ENCODE results near the gene GRIPAP1. TPM values are rescaled to one million over a fixed set of nuclear protein-coding genes. Genes with fewer than 3 reads are reported as not detected.

Gene GRIPAP1
- total and polyA plus RNA-seq, 5 donors from 2014 or later: 8.3 to 126 (median 9.3) TPM

DNA sequence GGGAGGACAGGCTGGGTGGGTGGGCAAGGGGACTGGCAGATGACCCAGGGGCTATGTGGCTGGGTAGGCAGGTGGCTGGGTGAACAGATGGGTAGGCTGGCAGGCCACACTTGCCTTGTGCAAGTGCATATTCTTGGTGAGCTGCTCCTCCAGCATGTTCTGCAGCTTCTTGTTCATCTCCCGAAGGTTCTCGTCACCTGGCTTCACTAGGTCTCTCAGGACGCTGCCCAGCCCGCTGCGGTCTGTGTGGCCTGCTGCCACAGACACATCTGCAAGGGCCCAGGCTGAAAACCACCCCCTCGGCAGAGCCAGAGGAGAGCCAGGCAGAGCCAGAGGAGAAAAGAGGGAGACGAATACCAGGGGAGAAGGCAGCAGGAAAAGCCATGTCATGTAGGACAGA lies 27.0 kb downstream of the GRIPAP1 start:
- H3K27ac Mint-ChIP-seq: no peak overlapping the region
- no peaks in the 10 kb centered on the region for H3K27me3 ChIP-seq (ENCODE audit: control insufficient read depth, insufficient read depth, low read length)
- DNase-seq (no peak), ATAC-seq (ENCODE audit: low read depth in 2 of 2) (no peak)
- peaks cover 6% of the 10 kb centered on the region for H3K27me3 Mint-ChIP-seq
- peaks cover 0 to 23% (median 7%) of the 10 kb centered on the region in 4 donors for H3K4me1 Mint-ChIP-seq
- H3K9me3 Mint-ChIP-seq: peaks cover 0 to 1% (median 0%) of the 10 kb centered on the region in 7 donors
- peaks cover 22% of the 10 kb centered on the region for H3K36me3 Mint-ChIP-seq
- H3K36me3 ChIP-seq (ENCODE audit: control insufficient read depth, insufficient read depth, low read length): peaks cover 31% of the 10 kb centered on the region
- no peak overlapping the region for H3K27ac ChIP-seq (ENCODE audit: insufficient read depth, low read length, poor library complexity, severe bottlenecking)
- no peak overlapping the region for H3K4me3 Mint-ChIP-seq
- peaks cover 10% of the 10 kb centered on the region for H3K4me1 ChIP-seq (ENCODE audit: control insufficient read depth, insufficient read depth, low read length, poor library complexity, severe bottlenecking)
- H3K9me3 ChIP-seq (ENCODE audit: control insufficient read depth in 2 of 2, low read length in 2 of 2): no peaks in the 10 kb centered on the region
- H3K4me3 ChIP-seq (ENCODE audit: low read depth, low read length): no peak overlapping the region

GRCh38 chrX:48974574-48974973 lies 27.5 kb downstream of the GRIPAP1 start:
- no peaks in the 10 kb centered on the region for H3K27me3 ChIP-seq (ENCODE audit: control insufficient read depth, insufficient read depth, low read length)
- Mint-ChIP-seq H3K27ac (peak overlapping the region in 1 of 3 donors; percentile 21), H3K9me3 (peaks cover 0 to 1% (median 0%) of the 10 kb centered on the region in 7 donors), H3K27me3 (peaks cover 6% of the 10 kb centered on the region), H3K36me3 (peaks cover 22% of the 10 kb centered on the region), H3K4me1 (peaks cover 0 to 23% (median 7%) of the 10 kb centered on the region in 4 donors), H3K4me3 (peak overlapping the region in 1 of 4 donors; percentile 63)
- peaks cover 10% of the 10 kb centered on the region for H3K4me1 ChIP-seq (ENCODE audit: control insufficient read depth, insufficient read depth, low read length, poor library complexity, severe bottlenecking)
- H3K27ac ChIP-seq (ENCODE audit: insufficient read depth, low read length, poor library complexity, severe bottlenecking): no peak overlapping the region
- no peaks in the 10 kb centered on the region for H3K9me3 ChIP-seq (ENCODE audit: control insufficient read depth in 2 of 2, low read length in 2 of 2)
- ATAC-seq (ENCODE audit: low read depth in 2 of 2) (no peak), DNase-seq (no peak)
- H3K36me3 ChIP-seq (ENCODE audit: control insufficient read depth, insufficient read depth, low read length): peaks cover 27% of the 10 kb centered on the region
- H3K4me3 ChIP-seq (ENCODE audit: low read depth, low read length): no peak overlapping the region

- Histone ChIP-seq H3K9me3 (ENCODE audit: control insufficient read depth in 2 of 2, low read length in 2 of 2) (no peaks in the 10 kb centered on the region), H3K27me3 (ENCODE audit: control insufficient read depth, insufficient read depth, low read length) (no peaks in the 10 kb centered on the region), H3K36me3 (ENCODE audit: control insufficient read depth, insufficient read depth, low read length) (peaks cover 27% of the 10 kb centered on the region), H3K4me3 (ENCODE audit: low read depth, low read length) (no peak overlapping the region), H3K27ac (ENCODE audit: insufficient read depth, low read length, poor library complexity, severe bottlenecking) (no peak overlapping the region), H3K4me1 (ENCODE audit: control insufficient read depth, insufficient read depth, low read length, poor library complexity, severe bottlenecking) (peaks cover 10% of the 10 kb centered on the region)
- Mint-ChIP-seq H3K4me1 (peaks cover 0 to 23% (median 7%) of the 10 kb centered on the region in 4 donors), H3K9me3 (peaks cover 0 to 1% (median 0%) of the 10 kb centered on the region in 7 donors), H3K27me3 (peaks cover 6% of the 10 kb centered on the region), H3K27ac (no peak overlapping the region), H3K36me3 (peaks cover 22% of the 10 kb centered on the region), H3K4me3 (no peak overlapping the region)
- ATAC-seq (ENCODE audit: low read depth in 2 of 2): no peak
- DNase-seq: no peak
These were observed 28.0 kb downstream of the GRIPAP1 start for GRCh38 chrX:48974033-48974432.

GRCh38 chrX:48972220-48973164 lies 29.6 kb downstream of the GRIPAP1 start:
- Histone ChIP-seq H3K4me1 (ENCODE audit: control insufficient read depth, insufficient read depth, low read length, poor library complexity, severe bottlenecking) (peaks cover 10% of the 10 kb centered on the region), H3K9me3 (ENCODE audit: control insufficient read depth in 2 of 2, low read length in 2 of 2) (no peaks in the 10 kb centered on the region), H3K4me3 (ENCODE audit: low read depth, low read length) (no peak overlapping the region), H3K36me3 (ENCODE audit: control insufficient read depth, insufficient read depth, low read length) (peaks cover 16% of the 10 kb centered on the region), H3K27ac (ENCODE audit: insufficient read depth, low read length, poor library complexity, severe bottlenecking) (no peak overlapping the region), H3K27me3 (ENCODE audit: control insufficient read depth, insufficient read depth, low read length) (no peaks in the 10 kb centered on the region)
- DNase-seq (peak in 2 of 3 donors; percentile 21 to 46), ATAC-seq (ENCODE audit: low read depth in 2 of 2) (peak in 1 of 2 donors; percentile 46)
- no peaks in the 10 kb centered on the region for H3K9me3 Mint-ChIP-seq
- peaks cover 0 to 23% (median 7%) of the 10 kb centered on the region in 4 donors for H3K4me1 Mint-ChIP-seq
- peaks cover 6% of the 10 kb centered on the region for H3K27me3 Mint-ChIP-seq
- peaks cover 16% of the 10 kb centered on the region for H3K36me3 Mint-ChIP-seq
- no peak overlapping the region for H3K27ac Mint-ChIP-seq
- peak overlapping the region; percentile 8 to 63 (median 30) for H3K4me3 Mint-ChIP-seq

DNA sequence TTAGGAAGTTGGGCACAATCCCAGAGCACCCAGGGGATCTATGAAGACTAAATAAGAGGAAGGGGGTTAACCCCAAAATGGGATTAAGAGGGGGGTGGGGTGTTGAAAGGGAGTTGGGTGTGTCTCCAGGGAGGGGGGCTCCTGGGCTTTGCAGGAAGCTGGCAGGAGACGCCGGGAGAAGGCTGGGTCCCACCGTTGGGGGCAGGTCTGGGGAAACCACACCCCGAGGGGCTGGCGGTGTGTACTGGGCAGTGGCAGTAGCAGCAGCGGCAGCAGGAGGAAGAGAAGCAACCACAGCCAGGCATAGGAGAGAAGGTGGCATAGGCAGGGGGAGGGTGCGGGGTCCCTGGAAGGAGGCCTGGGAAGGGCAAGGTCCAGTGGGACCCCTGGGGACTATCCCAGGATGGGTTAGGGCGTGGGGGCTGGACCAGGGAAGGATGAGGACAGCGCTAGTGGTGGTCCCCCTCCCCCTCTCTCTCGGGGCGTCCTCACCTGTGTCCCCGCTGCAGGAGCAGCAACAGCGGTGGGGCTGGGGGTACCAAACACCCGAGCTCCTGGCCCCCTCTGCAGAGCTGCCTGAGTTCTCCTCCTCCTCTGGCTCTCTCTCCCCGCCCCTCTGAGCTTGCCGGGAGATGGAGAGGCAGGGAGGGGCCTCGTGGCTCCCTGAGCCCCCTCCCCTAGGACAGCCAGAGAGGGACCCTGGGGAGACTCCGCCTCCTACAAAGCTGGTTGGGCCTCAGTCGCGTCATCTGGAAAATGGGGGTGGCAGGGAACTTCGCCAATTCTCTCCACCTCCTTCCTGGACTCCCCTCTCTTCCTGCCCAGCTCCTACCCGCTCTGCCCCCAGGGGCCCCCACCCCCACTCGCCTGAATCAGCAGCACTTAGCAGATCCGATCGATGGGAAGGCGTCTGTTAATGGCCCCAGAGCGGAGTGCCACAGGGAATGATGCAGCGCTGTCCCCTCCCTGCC lies 30.5 kb downstream of the GRIPAP1 start, which contains the start of gene KCND1:
Gene KCND1 (minus strand): TSS at position 596 of the 971 bp plus-strand sequence. CDS start 1,573 bp downstream, outside the sequence.
- H3K9me3 Mint-ChIP-seq: no peaks in the 10 kb centered on the region
- Histone ChIP-seq H3K27me3 (ENCODE audit: control insufficient read depth, insufficient read depth, low read length) (no peaks in the 10 kb centered on the region), H3K36me3 (ENCODE audit: control insufficient read depth, insufficient read depth, low read length) (peaks cover 15% of the 10 kb centered on the region), H3K4me3 (ENCODE audit: low read depth, low read length) (no peak within 1 kb of the TSS), H3K9me3 (ENCODE audit: control insufficient read depth in 2 of 2, low read length in 2 of 2) (no peaks in the 10 kb centered on the region), H3K27ac (ENCODE audit: insufficient read depth, low read length, poor library complexity, severe bottlenecking) (no peak within 1 kb of the TSS), H3K4me1 (ENCODE audit: control insufficient read depth, insufficient read depth, low read length, poor library complexity, severe bottlenecking) (peaks cover 10% of the 10 kb centered on the region)
- peak; percentile 14 to 16 for ATAC-seq (ENCODE audit: low read depth in 2 of 2)
- peaks cover 0 to 23% (median 7%) of the 10 kb centered on the region in 4 donors for H3K4me1 Mint-ChIP-seq
- no peak within 1 kb of the TSS for H3K27ac Mint-ChIP-seq
- no peak for DNase-seq
- peak within 1 kb of the TSS; percentile 8 to 63 (median 49) for H3K4me3 Mint-ChIP-seq
- peaks cover 6% of the 10 kb centered on the region for H3K27me3 Mint-ChIP-seq
- H3K36me3 Mint-ChIP-seq: peaks cover 16% of the 10 kb centered on the region

DNA sequence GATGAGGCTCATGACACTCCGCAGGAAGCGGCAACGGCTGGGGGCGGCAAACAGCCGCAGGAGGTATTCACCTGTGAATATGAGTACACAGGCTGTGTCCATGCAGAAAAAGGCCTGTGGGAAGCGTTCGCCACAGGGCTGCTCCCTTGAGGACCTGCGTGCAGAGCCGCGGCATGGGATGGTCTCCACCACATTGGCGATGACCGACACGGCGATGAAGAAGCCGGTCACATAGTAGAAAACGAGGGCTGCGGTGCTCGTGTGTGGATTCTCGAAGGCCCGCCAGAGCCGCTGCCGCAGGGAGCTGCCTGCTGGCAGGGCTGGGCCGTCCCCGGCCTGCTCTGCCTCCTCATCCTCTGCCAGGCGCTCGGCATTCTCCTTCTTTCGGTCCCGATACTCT lies 32.6 kb downstream of the GRIPAP1 start:
- Histone ChIP-seq H3K9me3 (ENCODE audit: control insufficient read depth in 2 of 2, low read length in 2 of 2) (no peaks in the 10 kb centered on the region), H3K4me3 (ENCODE audit: low read depth, low read length) (no peak overlapping the region), H3K4me1 (ENCODE audit: control insufficient read depth, insufficient read depth, low read length, poor library complexity, severe bottlenecking) (peaks cover 10% of the 10 kb centered on the region), H3K27me3 (ENCODE audit: control insufficient read depth, insufficient read depth, low read length) (no peaks in the 10 kb centered on the region), H3K27ac (ENCODE audit: insufficient read depth, low read length, poor library complexity, severe bottlenecking) (no peak overlapping the region), H3K36me3 (ENCODE audit: control insufficient read depth, insufficient read depth, low read length) (peaks cover 3% of the 10 kb centered on the region)
- no peak for ATAC-seq (ENCODE audit: low read depth in 2 of 2)
- Mint-ChIP-seq H3K27ac (no peak overlapping the region), H3K9me3 (no peaks in the 10 kb centered on the region), H3K27me3 (peaks cover 6% of the 10 kb centered on the region), H3K4me1 (peaks cover 0 to 23% (median 6%) of the 10 kb centered on the region in 4 donors), H3K4me3 (no peak overlapping the region), H3K36me3 (peaks cover 6% of the 10 kb centered on the region)
- DNase-seq: no peak

DNA sequence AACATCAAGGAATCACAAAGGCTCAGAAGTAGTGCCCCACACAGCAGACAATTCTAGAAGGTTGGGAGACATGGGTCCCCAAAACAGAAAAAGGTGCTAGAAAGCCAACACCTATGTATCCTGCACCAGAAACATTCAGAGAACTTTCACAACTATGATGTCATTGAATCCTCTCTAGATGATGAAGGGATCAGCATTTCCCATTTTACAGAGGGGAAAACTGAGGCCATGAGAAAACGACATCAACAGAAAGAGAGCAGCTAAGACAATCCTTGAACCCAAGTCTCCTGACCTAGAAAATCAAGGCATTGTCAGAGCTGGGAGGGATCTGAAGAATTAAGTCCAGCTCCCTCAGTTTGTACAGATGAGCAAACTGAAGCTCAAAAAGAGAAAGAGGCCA lies 33.7 kb downstream of the GRIPAP1 start:
- Histone ChIP-seq H3K27me3 (ENCODE audit: control insufficient read depth, insufficient read depth, low read length) (no peaks in the 10 kb centered on the region), H3K9me3 (ENCODE audit: control insufficient read depth in 2 of 2, low read length in 2 of 2) (no peaks in the 10 kb centered on the region), H3K4me3 (ENCODE audit: low read depth, low read length) (no peak overlapping the region), H3K4me1 (ENCODE audit: control insufficient read depth, insufficient read depth, low read length, poor library complexity, severe bottlenecking) (peaks cover 10% of the 10 kb centered on the region), H3K36me3 (ENCODE audit: control insufficient read depth, insufficient read depth, low read length) (no peaks in the 10 kb centered on the region), H3K27ac (ENCODE audit: insufficient read depth, low read length, poor library complexity, severe bottlenecking) (no peak overlapping the region)
- no peaks in the 10 kb centered on the region for H3K9me3 Mint-ChIP-seq
- H3K36me3 Mint-ChIP-seq: peaks cover 3% of the 10 kb centered on the region
- DNase-seq (no peak), ATAC-seq (ENCODE audit: low read depth in 2 of 2) (no peak)
- peaks cover 6% of the 10 kb centered on the region for H3K27me3 Mint-ChIP-seq
- no peak overlapping the region for H3K4me3 Mint-ChIP-seq
- peaks cover 0 to 25% (median 6%) of the 10 kb centered on the region in 4 donors for H3K4me1 Mint-ChIP-seq
- no peak overlapping the region for H3K27ac Mint-ChIP-seq
